Small intestine (tissue), 7 donors: ENCODE results near the gene DDX17. TPM values are rescaled to one million over a fixed set of nuclear protein-coding genes. Genes with fewer than 3 reads are reported as not detected.

Source experiments
- DNase-seq, 2 donors: peaks; one replicate each; pipeline versions ENCODE4 v3.0.0 to v3.0.0-alpha.2; 2013
- FAIRE-seq: peaks from 2 replicates; lab custom pipeline; 2012; peaks lifted over from hg19 to GRCh38; lab: Jason Lieb, UNC
- H3K27ac ChIP-seq, 3 donors: one replicate each; pipeline ENCODE4 v1.5.1; 2013; ENCODE audit warnings: low read length in 2 of 3, mild to moderate bottlenecking in 2 of 3, control low read depth in 1 of 3, inconsistent platforms in 1 of 3, low read depth in 1 of 3, moderate library complexity in 1 of 3
- H3K27me3 ChIP-seq, 3 donors: one replicate each; pipeline ENCODE4 v1.6.1; 2013; ENCODE audit warnings: low read length in 3 of 3, inconsistent platforms in 1 of 3; ENCODE audit not compliant: control insufficient read depth in 3 of 3, insufficient read depth in 3 of 3
- H3K36me3 ChIP-seq, 3 donors: one replicate each; pipeline ENCODE4 v1.6.1; 2013; ENCODE audit warnings: low read length in 3 of 3, inconsistent platforms in 1 of 3, low read depth in 1 of 3, mild to moderate bottlenecking in 1 of 3, moderate library complexity in 1 of 3; ENCODE audit not compliant: control insufficient read depth in 3 of 3, insufficient read depth in 2 of 3
- H3K4me1 ChIP-seq, 3 donors: one replicate each; pipeline ENCODE4 v1.6.1; 2013; ENCODE audit warnings: low read length in 2 of 3, inconsistent platforms in 1 of 3, low read depth in 1 of 3, mild to moderate bottlenecking in 1 of 3, moderate library complexity in 1 of 3; ENCODE audit not compliant: control insufficient read depth in 3 of 3, insufficient read depth in 2 of 3
- H3K4me3 ChIP-seq, 3 donors: one replicate each; pipeline ENCODE4 v1.5.1; 2013; ENCODE audit warnings: low read length in 3 of 3, control low read depth in 1 of 3, inconsistent platforms in 1 of 3, low read depth in 1 of 3, mild to moderate bottlenecking in 1 of 3, moderate library complexity in 1 of 3
- H3K9me3 ChIP-seq, 2 donors: one replicate each; pipeline ENCODE4 v1.6.1; 2013; ENCODE audit warnings: low read depth in 1 of 2, low read length in 1 of 2; ENCODE audit not compliant: control insufficient read depth in 2 of 2, insufficient read depth in 1 of 2
- WGBS, 3 donors: extraction: QIAGEN DNeasy Blood & Tissue Kit; methylation state at CpG; one replicate each; pipeline ENCODE4 v1.1.7; 2013; 5-methylcytosine and 5-hydroxymethylcytosine counted together
- polyA plus RNA-seq, 4 donors: library from polyadenylated mRNA; stranded (reverse) in 3 of 4; unstranded in 1 of 4; fragments of 200-250 nt in 3 of 4; fragments of 120-200 nt in 1 of 4; gene quantifications; one replicate each; pipeline versions ENCODE4 v1.2.1 to v1.2.3, GENCODE V29; 2013
- donor health status: healthy with polysubstance abuse.
- donor health status: control.
- donor health status: control.
- donor health status: Bipolar disorder and iron deficiency.
- donor health status: healthy.

Gene DDX17
- polyA plus RNA-seq, 4 donors: 72.4 to 477 (median 104) TPM

DNA sequence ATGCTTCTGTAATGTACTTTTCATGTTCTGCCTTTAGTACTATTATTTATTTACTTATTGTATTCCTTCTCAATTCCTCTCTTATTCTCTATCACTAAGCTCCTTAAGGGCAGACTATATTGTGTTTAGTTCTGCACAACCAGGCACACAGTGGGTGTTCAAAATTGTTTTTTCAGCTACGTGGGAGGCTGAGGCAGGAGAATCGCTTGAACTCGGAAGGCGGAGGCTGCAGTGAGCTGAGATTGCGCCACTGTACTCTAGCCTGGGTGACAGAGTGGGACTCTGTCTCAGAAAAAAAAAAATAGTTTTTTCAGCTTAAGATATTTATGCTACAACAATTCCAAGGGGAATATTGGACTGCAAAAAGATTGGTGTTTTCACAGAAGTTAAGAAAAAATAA is 17.4 kb upstream of the DDX17 start:
- WGBS, 3 donors: 89 to 96% (median 90%) methylated on average over 5 of the region's 5 CpGs
- Histone ChIP-seq H3K27ac (no peak overlapping the region), H3K9me3 (no peaks in the 10 kb centered on the region), H3K36me3 (no peaks in the 10 kb centered on the region), H3K4me3 (no peak overlapping the region), H3K27me3 (no peaks in the 10 kb centered on the region), H3K4me1 (peaks cover 0 to 2% (median 0%) of the 10 kb centered on the region in 3 donors)
- DNase-seq (no peak), FAIRE-seq (no peak)

DNA sequence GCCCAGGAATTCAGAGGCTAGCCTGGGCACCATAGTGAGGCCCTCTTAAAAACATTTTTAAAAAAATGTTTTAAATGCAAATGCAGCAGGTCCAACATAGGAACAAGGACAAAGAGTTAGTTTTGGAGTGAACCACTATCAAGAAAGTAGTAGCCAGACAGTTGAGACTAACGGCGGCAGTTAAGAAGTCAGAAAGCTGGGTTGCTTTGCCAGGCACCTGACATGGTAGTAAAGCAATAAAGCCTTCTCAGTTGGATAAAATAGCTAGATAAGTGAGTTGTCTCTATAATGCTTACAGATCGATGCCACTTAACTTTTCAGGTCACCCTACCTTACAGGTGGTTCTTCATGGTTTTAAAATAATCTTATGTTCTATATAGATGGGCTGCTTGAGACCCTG is 16.9 kb upstream of the DDX17 start:
- Histone ChIP-seq H3K27ac (no peak overlapping the region), H3K9me3 (no peaks in the 10 kb centered on the region), H3K4me3 (no peak overlapping the region), H3K27me3 (no peaks in the 10 kb centered on the region), H3K36me3 (no peaks in the 10 kb centered on the region), H3K4me1 (peaks cover 0 to 2% (median 0%) of the 10 kb centered on the region in 3 donors)
- DNase-seq (peak; percentile 39 to 65), FAIRE-seq (no peak)
- WGBS, 3 donors: 19 to 64% (median 41%) methylated on average over 3 of the region's 3 CpGs

DNA sequence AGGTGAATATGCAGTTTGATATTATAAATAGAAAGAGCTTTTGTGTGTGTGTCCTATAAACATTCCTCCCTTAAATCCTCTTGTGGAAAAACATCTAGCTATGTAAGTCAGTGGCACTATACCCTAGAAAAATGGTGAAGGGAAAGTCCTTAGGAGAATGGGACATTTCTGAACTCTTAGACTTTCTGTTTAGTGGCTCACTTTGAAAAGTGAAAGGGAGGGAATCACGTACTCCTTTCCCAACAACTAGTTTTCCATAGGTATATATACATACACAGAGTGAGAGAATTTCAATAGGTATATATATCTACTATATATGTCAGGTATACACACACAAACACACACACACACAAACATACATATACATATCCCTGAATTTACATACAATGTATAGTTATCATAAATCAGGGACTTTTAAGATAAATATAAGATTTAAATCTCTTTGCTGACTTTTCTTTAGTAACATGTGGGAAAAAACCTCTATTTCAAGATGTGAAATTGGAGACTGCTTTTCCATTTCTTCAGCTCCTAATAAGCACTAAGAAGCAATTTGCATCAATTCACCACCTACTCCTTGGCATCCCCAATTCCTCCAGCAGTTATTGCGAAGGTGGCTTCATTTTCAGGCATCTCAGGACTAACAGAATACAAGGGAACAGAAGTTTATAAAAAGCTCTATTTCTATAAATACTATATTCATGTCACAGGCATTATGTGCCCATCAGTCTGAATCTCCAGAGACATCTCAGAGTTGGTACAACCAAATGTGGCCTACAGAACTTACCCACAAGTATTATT is 13.5 kb upstream of the DDX17 start:
- H3K27me3 ChIP-seq: no peaks in the 10 kb centered on the region
- H3K4me3 ChIP-seq: no peak overlapping the region
- H3K27ac ChIP-seq: no peak overlapping the region
- H3K36me3 ChIP-seq: no peaks in the 10 kb centered on the region
- DNase-seq (no peak), FAIRE-seq (no peak)
- WGBS, 3 donors: 94 to 98% (median 97%) methylated on average over 2 of the region's 2 CpGs
- H3K4me1 ChIP-seq: peaks cover 0 to 2% (median 0%) of the 10 kb centered on the region in 3 donors
- H3K9me3 ChIP-seq: no peaks in the 10 kb centered on the region

- no peaks in the 10 kb centered on the region for H3K36me3 ChIP-seq
- H3K27ac ChIP-seq: no peak overlapping the region
- no peaks in the 10 kb centered on the region for H3K9me3 ChIP-seq
- no peak overlapping the region for H3K4me3 ChIP-seq
- peak in 1 of 2 donors; percentile 62 for DNase-seq
- no peaks in the 10 kb centered on the region for H3K27me3 ChIP-seq
- 87 to 93% (median 88%) methylated on average over 4 of the region's 4 CpGs for WGBS, 3 donors
- H3K4me1 ChIP-seq: peaks cover 0 to 2% (median 0%) of the 10 kb centered on the region in 3 donors
- FAIRE-seq: no peak
These were observed 12.5 kb upstream of the DDX17 start for GRCh38 chr22:38518620-38519019.

- no peaks in the 10 kb centered on the region for H3K27me3 ChIP-seq
- DNase-seq (peak in 1 of 2 donors; percentile 40), FAIRE-seq (no peak)
- H3K27ac ChIP-seq: no peak overlapping the region
- no peaks in the 10 kb centered on the region for H3K4me1 ChIP-seq
- no peak overlapping the region for H3K4me3 ChIP-seq
- WGBS, 3 donors: 42 to 78% (median 76%) methylated on average over 1 of the region's 1 CpG
- no peaks in the 10 kb centered on the region for H3K9me3 ChIP-seq
- H3K36me3 ChIP-seq: no peaks in the 10 kb centered on the region
These were observed 7.0 kb upstream of the DDX17 start for GRCh38 chr22:38513063-38513462.

- peaks cover 0 to 3% (median 2%) of the 10 kb centered on the region in 3 donors for H3K4me1 ChIP-seq
- no peak for FAIRE-seq
- no peaks in the 10 kb centered on the region for H3K36me3 ChIP-seq
- no peaks in the 10 kb centered on the region for H3K27me3 ChIP-seq
- H3K27ac ChIP-seq: no peak overlapping the region
- H3K4me3 ChIP-seq: peak overlapping the region in 1 of 3 donors; percentile 1
- WGBS, 3 donors: 86 to 97% (median 95%) methylated on average over 5 of the region's 5 CpGs
- DNase-seq: no peak
- H3K9me3 ChIP-seq: peaks cover 0 to 9% of the 10 kb centered on the region in 2 donors
These were observed 4.4 kb upstream of the DDX17 start for GRCh38 chr22:38510416-38510970.

- 0% methylated on average over 49 to 69 of the region's 69 CpGs for WGBS, 3 donors
- FAIRE-seq (no peak), DNase-seq (peak; percentile 74 to 93)
- Histone ChIP-seq H3K27ac (peak overlapping the region; percentile 92 to 100 (median 98)), H3K4me1 (peaks cover 0 to 10% (median 3%) of the 10 kb centered on the region in 3 donors), H3K9me3 (peaks cover 0 to 9% of the 10 kb centered on the region in 2 donors), H3K36me3 (peaks cover 0 to 10% (median 5%) of the 10 kb centered on the region in 3 donors), H3K4me3 (peak overlapping the region; percentile 60 to 100 (median 76)), H3K27me3 (no peaks in the 10 kb centered on the region)
These were observed 482 bp downstream of the DDX17 start for GRCh38 chr22:38505541-38506117.

GRCh38 chr22:38504731-38505540 is 1.2 kb downstream of the DDX17 start:
- H3K36me3 ChIP-seq: peaks cover 0 to 17% (median 7%) of the 10 kb centered on the region in 3 donors
- DNase-seq (peak; percentile 68 to 77), FAIRE-seq (no peak)
- peaks cover 0 to 9% of the 10 kb centered on the region in 2 donors for H3K9me3 ChIP-seq
- WGBS, 3 donors: 1% methylated on average over 35 of the region's 35 CpGs
- peak overlapping the region; percentile 92 to 100 (median 98) for H3K27ac ChIP-seq
- H3K27me3 ChIP-seq: no peaks in the 10 kb centered on the region
- peak overlapping the region; percentile 60 to 100 (median 76) for H3K4me3 ChIP-seq
- peaks cover 0 to 10% (median 3%) of the 10 kb centered on the region in 3 donors for H3K4me1 ChIP-seq
